ENCODE results near the gene SYPL1. TPM values are rescaled to one million over a fixed set of nuclear protein-coding genes. Genes with fewer than 3 reads are reported as not detected.
A peak's percentile ranks its signal among the peaks of the same experiment; 100 is the strongest.

SYPL1 gene
- total RNA-seq, 1 donor from 2014 or later, result 76.9 TPM

DNA sequence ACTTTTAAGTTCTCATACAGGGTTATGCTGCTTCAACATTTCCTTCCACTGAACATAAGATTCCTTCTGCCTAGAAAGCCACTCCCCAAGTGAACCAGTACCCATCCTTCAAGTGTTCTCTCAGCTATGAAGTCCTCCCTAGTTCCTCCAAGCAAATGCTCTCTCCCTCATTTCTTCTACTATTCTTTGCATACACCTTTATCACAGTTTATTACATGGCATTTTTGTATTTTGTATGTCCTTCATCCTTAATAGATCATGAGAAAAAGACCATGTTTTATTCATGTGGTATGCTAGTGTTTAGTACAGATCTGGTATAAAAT lies 1.9 kb downstream of the SYPL1 start:
- H3K27me3 ChIP-seq, result no peaks in the 10 kb centered on the region
- TF ChIP-seq, protein P1, sequence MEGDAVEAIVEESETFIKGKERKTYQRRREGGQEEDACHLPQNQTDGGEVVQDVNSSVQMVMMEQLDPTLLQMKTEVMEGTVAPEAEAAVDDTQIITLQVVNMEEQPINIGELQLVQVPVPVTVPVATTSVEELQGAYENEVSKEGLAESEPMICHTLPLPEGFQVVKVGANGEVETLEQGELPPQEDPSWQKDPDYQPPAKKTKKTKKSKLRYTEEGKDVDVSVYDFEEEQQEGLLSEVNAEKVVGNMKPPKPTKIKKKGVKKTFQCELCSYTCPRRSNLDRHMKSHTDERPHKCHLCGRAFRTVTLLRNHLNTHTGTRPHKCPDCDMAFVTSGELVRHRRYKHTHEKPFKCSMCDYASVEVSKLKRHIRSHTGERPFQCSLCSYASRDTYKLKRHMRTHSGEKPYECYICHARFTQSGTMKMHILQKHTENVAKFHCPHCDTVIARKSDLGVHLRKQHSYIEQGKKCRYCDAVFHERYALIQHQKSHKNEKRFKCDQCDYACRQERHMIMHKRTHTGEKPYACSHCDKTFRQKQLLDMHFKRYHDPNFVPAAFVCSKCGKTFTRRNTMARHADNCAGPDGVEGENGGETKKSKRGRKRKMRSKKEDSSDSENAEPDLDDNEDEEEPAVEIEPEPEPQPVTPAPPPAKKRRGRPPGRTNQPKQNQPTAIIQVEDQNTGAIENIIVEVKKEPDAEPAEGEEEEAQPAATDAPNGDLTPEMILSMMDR (IDR thresholded peaks at IDR 0.05), result no peak
- TF ChIP-seq POLR2AphosphoS5 (IDR thresholded peaks at IDR 0.05; ENCODE audit: insufficient read depth in 1 of 2, low read depth in 1 of 2) (no peak), POLR2A (IDR thresholded peaks at IDR 0.05) (no peak)
- peaks cover 57% of the 10 kb centered on the region for H3K4me1 ChIP-seq
- peak overlapping the region; percentile 98 for H3K27ac ChIP-seq
- peak overlapping the region; percentile 76 to 88 for H3K4me3 ChIP-seq
- H3K36me3 ChIP-seq, result no peaks in the 10 kb centered on the region
- H3K9me3 ChIP-seq, result no peaks in the 10 kb centered on the region
- intact Hi-C loops (cut with DNase I), result loop anchor here (5.0 kb wide), 1 partner anchor 43 kb away; no protein-coding TSS in a partner anchor
- no peak for DNase-seq (ENCODE audit: extremely low spot score in 2 of 2)

DNA sequence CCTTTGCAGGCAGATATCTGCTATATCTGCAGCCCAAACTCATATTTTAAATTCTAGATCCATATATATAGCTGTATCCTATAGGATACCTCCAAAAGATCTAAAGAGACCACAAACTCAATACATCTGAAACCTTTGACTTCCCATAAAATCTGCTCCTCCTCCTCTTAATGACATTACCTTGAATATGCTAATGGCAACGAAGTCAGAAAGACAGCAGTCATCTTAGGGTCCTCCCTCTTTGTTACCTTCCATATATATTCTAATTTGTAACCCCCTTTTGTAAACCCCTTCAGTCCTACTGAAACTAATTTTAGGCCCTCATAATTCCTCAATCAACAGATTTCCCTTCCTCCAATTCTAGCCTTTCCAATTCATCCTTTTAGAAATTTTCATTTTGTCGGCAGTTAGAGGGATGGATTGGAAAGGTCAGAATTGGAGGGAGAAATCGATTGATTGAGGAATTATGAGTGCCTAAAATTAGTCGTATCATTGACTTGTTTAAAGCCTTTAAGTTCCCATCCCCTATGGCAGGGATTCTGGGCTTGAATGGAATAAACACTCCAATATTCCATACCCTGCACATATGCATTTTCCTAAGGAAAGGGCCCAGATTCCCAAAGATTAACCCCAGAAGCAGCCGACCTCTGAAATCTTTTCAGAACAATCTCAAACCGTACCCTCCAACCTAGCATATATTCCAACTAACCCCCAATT lies 2.4 kb downstream of the SYPL1 start:
- no peaks in the 10 kb centered on the region for H3K27me3 ChIP-seq
- peaks cover 62% of the 10 kb centered on the region for H3K4me1 ChIP-seq
- peak overlapping the region; percentile 98 for H3K27ac ChIP-seq
- DNase-seq (ENCODE audit: extremely low spot score in 2 of 2), result no peak
- no peaks in the 10 kb centered on the region for H3K36me3 ChIP-seq
- intact Hi-C loops (cut with DNase I), result loop anchor here (5.0 kb wide), 1 partner anchor 42 kb away; no protein-coding TSS in a partner anchor
- TF ChIP-seq POLR2AphosphoS5 (IDR thresholded peaks at IDR 0.05; ENCODE audit: insufficient read depth in 1 of 2, low read depth in 1 of 2) (no peak), POLR2A (IDR thresholded peaks at IDR 0.05) (no peak)
- TF ChIP-seq, protein P1 (IDR thresholded peaks at IDR 0.05), result no peak
- no peaks in the 10 kb centered on the region for H3K9me3 ChIP-seq
- H3K4me3 ChIP-seq, result peak overlapping the region; percentile 18 to 76

DNA sequence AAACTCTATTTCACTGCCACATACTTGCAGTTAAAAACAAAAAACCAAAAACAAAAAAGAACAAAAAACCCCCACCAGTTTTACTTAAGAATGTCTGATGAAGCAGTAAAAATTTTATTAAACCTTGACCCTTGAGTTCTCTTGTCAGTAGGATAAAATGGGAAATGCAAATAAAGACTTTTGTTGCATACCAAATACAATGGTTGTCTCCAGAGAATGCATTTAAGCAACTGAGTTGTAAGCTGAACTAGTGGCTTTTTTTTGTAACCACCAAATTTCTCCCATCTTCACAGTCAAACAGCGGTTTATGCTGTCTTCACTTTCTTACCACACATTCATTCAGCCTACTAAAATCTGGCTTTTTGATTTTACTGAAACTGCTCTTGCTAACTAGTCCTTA lies 3.1 kb downstream of the SYPL1 start:
- intact Hi-C loops (cut with DNase I), result no loop called here

DNA sequence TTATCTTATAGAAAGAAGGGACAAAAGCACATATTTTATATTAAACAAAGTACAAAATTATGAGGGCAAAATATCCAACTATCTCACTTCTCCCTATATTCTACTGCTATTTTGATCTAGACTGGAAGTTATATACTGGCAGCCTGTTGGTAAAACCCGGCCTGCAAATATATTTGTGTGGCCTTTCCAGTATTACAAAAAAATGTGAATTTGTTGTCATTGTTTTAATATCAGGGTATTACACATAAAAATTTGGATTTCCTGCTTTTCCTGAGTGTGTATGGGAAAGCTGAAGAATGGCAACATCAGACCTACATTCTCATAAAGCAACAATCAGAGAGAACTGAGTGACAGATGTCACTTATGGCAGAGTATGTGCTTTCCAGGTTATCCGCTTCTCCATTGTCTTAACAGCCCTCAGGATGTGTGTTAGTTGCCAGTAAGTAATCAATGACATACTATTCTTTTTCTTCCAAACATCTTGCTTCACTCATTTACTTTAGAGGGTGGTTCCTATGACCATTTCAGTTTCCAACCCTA lies 7.3 kb downstream of the SYPL1 start:
- no peaks in the 10 kb centered on the region for H3K9me3 ChIP-seq
- H3K36me3 ChIP-seq, result no peaks in the 10 kb centered on the region
- H3K27me3 ChIP-seq, result no peaks in the 10 kb centered on the region
- TF ChIP-seq, protein P1 (IDR thresholded peaks at IDR 0.05), result no peak
- TF ChIP-seq POLR2A (IDR thresholded peaks at IDR 0.05) (no peak), POLR2AphosphoS5 (IDR thresholded peaks at IDR 0.05; ENCODE audit: insufficient read depth in 1 of 2, low read depth in 1 of 2) (no peak)
- intact Hi-C loops (cut with DNase I), result no loop called here
- H3K4me3 ChIP-seq, result no peak overlapping the region
- H3K4me1 ChIP-seq, result peaks cover 82% of the 10 kb centered on the region
- DNase-seq (ENCODE audit: extremely low spot score in 2 of 2), result no peak
- no peak overlapping the region for H3K27ac ChIP-seq

More for the DNA sequence above, 3.1 kb downstream of the SYPL1 start:
- H3K36me3 ChIP-seq, result no peaks in the 10 kb centered on the region
- no peak for DNase-seq (ENCODE audit: extremely low spot score in 2 of 2)
- H3K4me1 ChIP-seq, result peaks cover 69% of the 10 kb centered on the region
- H3K27ac ChIP-seq, result peak overlapping the region; percentile 40
- no peaks in the 10 kb centered on the region for H3K27me3 ChIP-seq
- H3K9me3 ChIP-seq, result no peaks in the 10 kb centered on the region
- TF ChIP-seq, protein P1 (IDR thresholded peaks at IDR 0.05), result no peak
- TF ChIP-seq POLR2AphosphoS5 (IDR thresholded peaks at IDR 0.05; ENCODE audit: insufficient read depth in 1 of 2, low read depth in 1 of 2), result no peak
- H3K4me3 ChIP-seq, result no peak overlapping the region

DNA sequence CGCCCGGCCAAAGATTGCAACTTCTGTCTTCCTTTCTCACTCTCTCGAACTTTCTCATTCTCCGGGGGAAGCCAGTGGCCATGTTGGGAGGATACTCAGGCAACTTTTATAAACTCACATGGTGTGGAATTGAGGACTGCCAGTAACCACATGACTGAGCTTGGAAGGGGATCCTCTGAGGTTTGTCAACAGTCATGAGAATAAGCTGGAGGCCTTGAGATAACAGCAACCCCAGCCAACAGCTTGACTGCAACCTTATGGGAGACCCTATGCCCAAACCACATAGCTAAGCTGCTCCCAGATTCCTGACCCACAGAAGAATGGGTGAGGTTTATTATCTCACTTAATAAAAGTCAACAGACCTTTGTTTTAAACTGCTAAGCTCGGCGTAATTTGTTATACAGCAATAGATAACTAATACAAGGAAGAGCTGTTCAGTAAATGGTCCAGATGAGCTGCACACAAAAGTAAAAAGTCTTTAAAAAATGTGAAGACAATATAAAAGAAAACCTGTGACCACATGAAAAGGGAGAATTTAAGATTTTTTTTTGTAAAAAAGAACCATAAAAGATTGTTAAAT lies 9.6 kb downstream of the SYPL1 start:
- Histone ChIP-seq H3K4me3 (no peak overlapping the region), H3K9me3 (no peaks in the 10 kb centered on the region), H3K27me3 (no peaks in the 10 kb centered on the region), H3K27ac (no peak overlapping the region), H3K4me1 (peaks cover 70% of the 10 kb centered on the region), H3K36me3 (peaks cover 0 to 9% of the 10 kb centered on the region in 2 donors)
- DNase-seq (ENCODE audit: extremely low spot score in 2 of 2), result no peak
- no peak for TF ChIP-seq POLR2A (IDR thresholded peaks at IDR 0.05)
- TF ChIP-seq, protein P1 (IDR thresholded peaks at IDR 0.05), result no peak
- intact Hi-C loops (cut with DNase I), result no loop called here

Measured in vagina (tissue), 2 donors.